Measurements from ENCODE around the gene KCNC1. TPM values are rescaled to one million over a fixed set of nuclear protein-coding genes. Genes with fewer than 3 reads are reported as not detected.

KCNC1 gene
- total and polyA plus RNA-seq, 2 of the 13 experiments (the other 11 are each of a cell fraction or from before 2014, with no cell fraction given) = 0.01 to 0.04 TPM

DNA sequence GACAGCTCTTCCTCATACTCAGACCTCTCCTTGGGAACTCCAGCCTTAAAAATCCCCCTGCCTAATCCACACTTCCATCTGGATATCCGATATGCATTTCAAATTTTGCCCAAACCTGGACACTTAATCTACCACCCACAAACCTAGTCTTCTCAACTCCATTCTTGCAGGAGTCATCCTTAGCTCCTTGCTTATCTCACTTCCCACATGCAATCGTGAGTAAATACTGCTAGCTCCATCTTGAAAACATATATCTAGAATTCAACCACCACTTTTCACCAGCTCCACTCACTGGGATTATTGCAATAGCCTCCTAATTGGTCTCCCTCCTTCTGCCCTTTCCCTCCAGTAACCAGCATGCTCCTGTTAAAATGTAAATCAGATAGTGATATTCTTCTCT, 17.8 kb upstream of the KCNC1 start:
- H3K9me3 ChIP-seq (ENCODE audit: low read length) = no peaks in the 10 kb centered on the region; the same call in 1 of the 2 replicates
- H2AFZ ChIP-seq (ENCODE audit: low read length) = no peak overlapping the region
- no peak overlapping the region for H3K9ac ChIP-seq (ENCODE audit: insufficient read depth, low read depth, low read length)
- DNase-seq (ENCODE audit: low spot score) (no peak), ATAC-seq (no peak), FAIRE-seq (no peak)
- no peak overlapping the region for H3K27ac ChIP-seq (ENCODE audit: extremely low read length, insufficient read depth, low read length)
- H4K20me1 ChIP-seq (ENCODE audit: insufficient read depth, low read length) = no peaks in the 10 kb centered on the region
- no peaks in the 10 kb centered on the region for H3K36me3 ChIP-seq (replicated peaks in 1 of 2; ENCODE audit: control insufficient read depth in 1 of 2, insufficient read depth in 2 of 2, low read length in 2 of 2)
- peaks cover 13 to 64% of the 10 kb centered on the region in 2 experiments for H3K27me3 ChIP-seq (ENCODE audit: control insufficient read depth in 1 of 2, insufficient read depth in 2 of 2, low read length in 2 of 2)
- no peak for TF ChIP-seq ZNF891 (CRISPR knock-in tag; IDR thresholded peaks at IDR 0.05)
- no peak for TF ChIP-seq SAP130 (CRISPR knock-in tag; IDR thresholded peaks at IDR 0.05; ENCODE audit: low read depth)
- TF ChIP-seq ADNP (CRISPR knock-in tag; IDR thresholded peaks at IDR 0.05) = no peak
- TF ChIP-seq, protein P1, sequence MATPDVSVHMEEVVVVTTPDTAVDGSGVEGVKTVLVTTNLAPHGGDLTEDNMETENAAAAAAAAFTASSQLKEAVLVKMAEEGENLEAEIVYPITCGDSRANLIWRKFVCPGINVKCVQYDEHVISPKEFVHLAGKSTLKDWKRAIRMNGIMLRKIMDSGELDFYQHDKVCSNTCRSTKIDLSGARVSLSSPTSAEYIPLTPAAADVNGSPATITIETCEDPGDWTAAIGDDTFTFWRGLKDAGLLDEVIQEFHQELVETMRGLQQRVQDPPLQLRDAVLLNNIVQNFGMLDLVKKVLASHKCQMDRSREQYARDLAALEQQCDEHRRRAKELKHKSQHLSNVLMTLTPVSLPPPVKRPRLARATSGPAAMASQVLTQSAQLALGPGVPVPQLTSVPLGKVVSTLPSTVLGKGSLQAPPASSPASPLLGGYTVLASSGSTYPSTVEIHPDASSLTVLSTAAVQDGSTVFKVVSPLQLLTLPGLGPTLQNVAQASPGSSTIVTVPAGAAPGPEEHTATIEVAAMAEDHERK (CRISPR knock-in tag; IDR thresholded peaks at IDR 0.05; ENCODE audit: low read depth) = no peak
- no peak for TF ChIP-seq KDM6A (CRISPR knock-in tag; IDR thresholded peaks at IDR 0.05; ENCODE audit: low read depth)
- TF ChIP-seq, protein P2, sequence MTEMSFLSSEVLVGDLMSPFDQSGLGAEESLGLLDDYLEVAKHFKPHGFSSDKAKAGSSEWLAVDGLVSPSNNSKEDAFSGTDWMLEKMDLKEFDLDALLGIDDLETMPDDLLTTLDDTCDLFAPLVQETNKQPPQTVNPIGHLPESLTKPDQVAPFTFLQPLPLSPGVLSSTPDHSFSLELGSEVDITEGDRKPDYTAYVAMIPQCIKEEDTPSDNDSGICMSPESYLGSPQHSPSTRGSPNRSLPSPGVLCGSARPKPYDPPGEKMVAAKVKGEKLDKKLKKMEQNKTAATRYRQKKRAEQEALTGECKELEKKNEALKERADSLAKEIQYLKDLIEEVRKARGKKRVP (CRISPR knock-in tag; IDR thresholded peaks at IDR 0.05) = no peak
- TF ChIP-seq, protein P3, sequence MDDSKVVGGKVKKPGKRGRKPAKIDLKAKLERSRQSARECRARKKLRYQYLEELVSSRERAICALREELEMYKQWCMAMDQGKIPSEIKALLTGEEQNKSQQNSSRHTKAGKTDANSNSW (CRISPR knock-in tag; IDR thresholded peaks at IDR 0.05; ENCODE audit: borderline replicate concordance) = no peak
- no peak for TF ChIP-seq YY1 (IDR thresholded peaks at IDR 0.05; ENCODE audit: insufficient read depth, insufficient replicate concordance, low read depth, low read length)
- no peak for TF ChIP-seq RARA (CRISPR knock-in tag; IDR thresholded peaks at IDR 0.05)
- no peak for TF ChIP-seq TSC22D2 (CRISPR knock-in tag; IDR thresholded peaks at IDR 0.05; ENCODE audit: borderline replicate concordance)
- no peak for TF ChIP-seq ZC3H4 (CRISPR knock-in tag; IDR thresholded peaks at IDR 0.05; ENCODE audit: borderline replicate concordance)
- TF ChIP-seq HDAC2 (CRISPR knock-in tag; IDR thresholded peaks at IDR 0.05) = no peak
- TF ChIP-seq HMGA1 (CRISPR knock-in tag; conservative IDR thresholded peaks at IDR 0.05) = no peak
- TF ChIP-seq ZNF737 (CRISPR knock-in tag; IDR thresholded peaks at IDR 0.05; ENCODE audit: borderline replicate concordance) = no peak
- in situ Hi-C loops (cut with HindIII; ENCODE audit: extremely low pct_ligation_motif_present, low pct_unique_long_range_greater_than_20kb) (no loop called here), intact Hi-C loops (cut with micrococcal nuclease; ENCODE audit: unreplicated experiment) (no loop called here)
- 6% methylated on average over 2 of the region's 2 CpGs for WGBS (ENCODE audit: low lambda C conversion rate)
- H3K4me3 ChIP-seq (replicated peaks in 1 of 3; ENCODE audit: insufficient read depth in 1 of 3, low read depth in 2 of 3, low read length in 3 of 3) = no peak overlapping the region
- no TSS peak for BruUV-seq (replicated peaks)
- H3K4me2 ChIP-seq (ENCODE audit: low read depth, low read length) = no peak overlapping the region
- no peaks in the 10 kb centered on the region for H3K79me2 ChIP-seq (ENCODE audit: insufficient read depth, low read length)
- ChIA-PET POLR2A (no interaction called here), CTCF (ENCODE audit: low intra/inter-chr PET ratio, low total read pairs) (no interaction called here)
- no peaks in the 10 kb centered on the region; the same call in 1 of the 2 replicates for H3K4me1 ChIP-seq (ENCODE audit: insufficient read depth, low read length)

Measured in HepG2 (cell line).